Peyer's patch (tissue), 4 donors: ENCODE results near the gene PTPRJ.

Experiments
- POLR2A ChIP-seq, 2 donors: fragments of 450-650 bp; IDR thresholded peaks; one replicate each; pipeline ENCODE4 v1.5.1; 2017; ENCODE audit warnings: antibody characterized with exemption in 2 of 2, mild to moderate bottlenecking in 2 of 2, moderate library complexity in 2 of 2
- TF ChIP-seq, protein P1 (sequence below), 6 experiments: fragments of 450-650 bp in 4 of 6; fragments of 200-600 bp in 2 of 6; sonication (generic) in 1 of 6; IDR thresholded peaks; one replicate each; pipeline ENCODE4 v1.5.1; 2017 to 2019; ENCODE audit warnings: antibody characterized with exemption in 6 of 6, mild to moderate bottlenecking in 3 of 6, moderate library complexity in 1 of 6

DNA sequence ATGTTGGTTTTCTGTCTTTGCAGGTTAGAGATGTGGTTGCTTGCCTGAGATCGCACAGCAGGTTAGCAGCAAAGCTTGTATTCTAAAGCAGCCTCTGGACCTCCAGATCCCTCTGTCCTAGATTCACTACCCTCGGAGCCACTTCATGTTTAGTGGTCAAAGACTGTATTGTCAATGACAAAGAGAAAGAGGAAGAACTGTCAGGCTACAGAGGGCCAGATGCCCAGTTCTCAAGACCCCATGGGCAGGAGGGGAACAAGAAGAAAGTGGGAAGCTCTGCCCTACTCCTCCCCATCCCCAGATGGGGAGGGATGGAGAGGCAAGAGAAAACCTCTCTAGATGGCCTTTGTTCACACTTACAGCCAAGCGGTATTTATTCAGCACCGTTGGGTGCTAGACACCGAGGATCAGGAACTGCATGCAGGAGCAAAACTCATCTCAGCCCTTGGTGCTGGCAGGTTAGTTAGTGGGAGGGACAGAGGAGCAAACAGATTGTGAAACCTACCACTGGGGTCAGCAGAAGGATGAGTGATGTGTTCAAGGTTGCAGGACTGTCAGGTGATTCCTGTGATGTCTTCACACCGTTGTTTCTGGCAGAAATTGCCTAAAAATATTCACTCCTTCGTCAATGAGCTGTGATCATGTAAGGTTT is 38.3 kb upstream of the PTPRJ start:
- TF ChIP-seq, protein P1, sequence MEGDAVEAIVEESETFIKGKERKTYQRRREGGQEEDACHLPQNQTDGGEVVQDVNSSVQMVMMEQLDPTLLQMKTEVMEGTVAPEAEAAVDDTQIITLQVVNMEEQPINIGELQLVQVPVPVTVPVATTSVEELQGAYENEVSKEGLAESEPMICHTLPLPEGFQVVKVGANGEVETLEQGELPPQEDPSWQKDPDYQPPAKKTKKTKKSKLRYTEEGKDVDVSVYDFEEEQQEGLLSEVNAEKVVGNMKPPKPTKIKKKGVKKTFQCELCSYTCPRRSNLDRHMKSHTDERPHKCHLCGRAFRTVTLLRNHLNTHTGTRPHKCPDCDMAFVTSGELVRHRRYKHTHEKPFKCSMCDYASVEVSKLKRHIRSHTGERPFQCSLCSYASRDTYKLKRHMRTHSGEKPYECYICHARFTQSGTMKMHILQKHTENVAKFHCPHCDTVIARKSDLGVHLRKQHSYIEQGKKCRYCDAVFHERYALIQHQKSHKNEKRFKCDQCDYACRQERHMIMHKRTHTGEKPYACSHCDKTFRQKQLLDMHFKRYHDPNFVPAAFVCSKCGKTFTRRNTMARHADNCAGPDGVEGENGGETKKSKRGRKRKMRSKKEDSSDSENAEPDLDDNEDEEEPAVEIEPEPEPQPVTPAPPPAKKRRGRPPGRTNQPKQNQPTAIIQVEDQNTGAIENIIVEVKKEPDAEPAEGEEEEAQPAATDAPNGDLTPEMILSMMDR (IDR thresholded peaks at IDR 0.05), result no peak
- no peak for TF ChIP-seq POLR2A (IDR thresholded peaks at IDR 0.05)
